ENCODE results near the gene MCF2L. TPM values are rescaled to one million over a fixed set of nuclear protein-coding genes. Genes with fewer than 3 reads are reported as not detected.

Gene MCF2L
- polyA plus RNA-seq, 2 of the 4 experiments (the other 2 are of a cell fraction) = 0.36 to 0.92 TPM

DNA sequence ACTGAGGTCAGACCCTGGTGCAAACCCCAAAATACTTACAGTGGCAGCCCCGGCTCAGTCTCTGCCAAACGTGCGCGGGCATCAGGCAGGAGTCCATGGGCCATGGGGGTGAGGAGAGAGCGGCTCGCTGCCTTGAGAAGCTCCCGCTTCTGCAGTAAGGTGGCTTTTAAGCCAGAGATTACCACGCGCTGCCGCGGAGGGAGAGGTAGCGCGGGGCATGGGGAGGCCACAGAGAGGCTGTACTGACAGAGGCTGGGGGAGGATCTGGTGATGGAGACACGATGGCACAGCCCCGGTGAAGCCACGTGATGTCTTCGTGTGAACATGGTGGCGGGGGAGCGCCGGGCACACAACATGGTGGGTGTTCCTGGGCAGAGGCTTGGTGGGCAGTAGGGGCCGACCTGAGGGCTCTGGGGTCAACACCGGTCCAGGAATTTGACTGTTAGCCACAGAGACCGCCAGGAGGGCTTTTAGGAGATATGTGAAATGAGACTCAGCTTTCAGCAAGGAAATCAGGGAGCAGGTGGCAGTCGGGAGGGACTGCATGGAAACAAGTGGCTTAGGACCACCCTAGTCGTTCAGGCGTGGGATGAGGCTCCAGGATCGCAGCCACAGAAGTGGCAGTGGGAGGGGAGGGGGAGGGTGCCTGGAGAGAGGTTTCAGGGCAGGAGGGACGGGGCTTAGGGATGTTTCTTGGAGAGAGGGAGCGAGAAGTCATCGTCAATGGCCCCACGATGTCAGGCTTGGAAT lies 24.1 kb downstream of the MCF2L start (continued):
- TF ChIP-seq MYC (IDR thresholded peaks at IDR 0.05; ENCODE audit: borderline replicate concordance, low read length) = no peak

DNA sequence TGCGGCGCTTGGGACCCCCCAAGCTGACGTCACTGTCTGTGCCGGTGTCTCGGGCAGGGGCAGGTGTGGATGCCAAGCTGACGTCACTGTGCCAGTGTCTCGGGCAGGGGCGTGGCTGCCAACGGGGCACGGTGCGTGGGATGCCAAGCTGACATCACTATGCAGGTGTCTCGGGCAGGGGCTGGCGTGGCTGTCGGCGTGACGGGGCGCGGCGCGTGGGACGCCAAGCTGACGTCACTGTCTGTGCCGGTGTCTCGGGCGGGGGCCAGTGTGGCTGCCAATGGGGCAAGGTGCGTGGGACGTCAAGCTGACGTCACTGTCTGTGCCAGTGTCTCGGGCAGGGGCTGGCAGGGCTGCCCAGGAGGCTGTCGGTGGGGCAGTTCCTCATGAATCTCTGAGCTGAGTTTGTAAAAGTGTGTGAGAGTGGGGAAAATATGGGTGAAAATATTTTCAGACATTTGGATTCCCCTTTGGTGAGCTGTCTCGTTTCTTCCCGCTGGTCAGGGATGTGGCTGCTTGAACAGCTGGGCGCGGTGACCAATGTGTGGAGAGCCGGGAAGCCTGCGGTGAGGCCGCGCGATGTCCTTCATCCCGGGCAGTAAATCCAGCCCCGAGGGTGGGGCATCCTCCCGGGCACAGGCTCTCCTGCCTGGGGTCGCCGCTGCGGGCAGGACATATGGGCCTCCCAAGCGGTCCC lies 25.2 kb downstream of the MCF2L start:
- ChIA-PET POLR2A (no interaction called here), CTCF (interaction anchor here (1.2 kb wide), 1 partner anchor 51 kb away, joined by 3 read pairs; no protein-coding TSS in a partner anchor)
- H3K4me2 ChIP-seq = peak overlapping the region; percentile 59
- peak in 1 of 2 experiments; percentile 14; a peak in 2 of 6 replicates for ATAC-seq
- TF ChIP-seq JUNB (IDR thresholded peaks at IDR 0.05) (no peak), EHF (CRISPR knock-in tag; IDR thresholded peaks at IDR 0.05) (no peak), SMC3 (IDR thresholded peaks at IDR 0.05) (no peak), MAFK (IDR thresholded peaks at IDR 0.05; ENCODE audit: partially characterized antibody) (no peak), CHD4 (IDR thresholded peaks at IDR 0.05; ENCODE audit: borderline replicate concordance) (no peak), KDM5A (IDR thresholded peaks at IDR 0.05) (no peak), HDAC2 (IDR thresholded peaks at IDR 0.05) (no peak), RFX5 (IDR thresholded peaks at IDR 0.05) (no peak), RARB (CRISPR knock-in tag; IDR thresholded peaks at IDR 0.05) (no peak), CBX2 (IDR thresholded peaks at IDR 0.05; ENCODE audit: borderline replicate concordance, low read depth) (no peak)
- no peaks in the 10 kb centered on the region for H3K9me3 ChIP-seq
- no peak overlapping the region for H3K27ac ChIP-seq
- no peak overlapping the region; the same call in 2 of the 3 replicates for H3K4me3 ChIP-seq
- FAIRE-seq = no peak
- 22% methylated on average over 15 of the region's 46 CpGs for WGBS (ENCODE audit: missing lambda C conversion rate)
- H3K4me1 ChIP-seq = no peaks in the 10 kb centered on the region
- DNase-seq (ENCODE audit: low read depth in 1 of 2, low spot score in 1 of 2) = peak in 1 of 2 experiments; percentile 21

DNA sequence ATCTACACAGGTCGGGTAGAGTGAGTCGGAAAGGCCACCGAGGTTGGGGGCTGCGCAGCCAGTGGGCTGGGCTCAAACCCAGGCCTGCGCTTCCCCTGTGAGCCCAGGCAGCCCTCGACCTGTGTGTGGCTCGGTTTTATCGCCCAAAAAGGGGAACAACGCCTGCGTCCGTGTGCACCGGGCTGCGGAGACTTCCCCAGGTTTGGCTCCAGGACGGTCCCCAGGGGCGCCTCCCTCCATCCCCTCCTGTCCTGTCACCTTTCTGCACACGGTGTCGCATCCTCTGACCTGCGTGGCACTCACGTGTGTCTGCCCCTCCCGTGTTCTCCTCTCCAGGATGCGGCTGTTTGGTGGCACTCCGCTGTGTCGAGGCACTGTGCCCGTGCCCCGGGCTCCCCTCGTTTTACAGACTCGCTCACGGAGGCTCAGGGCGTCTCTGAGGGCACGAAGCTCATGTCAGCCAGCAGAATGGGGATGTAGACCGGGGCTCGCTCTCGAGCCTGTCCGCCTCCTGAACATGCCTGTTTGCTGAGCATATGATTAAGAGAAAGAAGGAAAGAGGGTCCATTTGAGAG lies 25.9 kb downstream of the MCF2L start:
- DNase-seq (ENCODE audit: low read depth in 1 of 2, low spot score in 1 of 2) (no peak), ATAC-seq (no peak), FAIRE-seq (no peak)
- TF ChIP-seq JUN (IDR thresholded peaks at IDR 0.05) (no peak), FOXS1 (CRISPR knock-in tag; IDR thresholded peaks at IDR 0.05) (no peak), GATA3 (IDR thresholded peaks at IDR 0.05; ENCODE audit: borderline replicate concordance) (no peak), TFCP2L1 (CRISPR knock-in tag; IDR thresholded peaks at IDR 0.05) (no peak), CEBPB (IDR thresholded peaks at IDR 0.05) (no peak), MAZ (IDR thresholded peaks at IDR 0.05; ENCODE audit: borderline replicate concordance, low read depth, low read length) (no peak), ZC3H11A (IDR thresholded peaks at IDR 0.05) (no peak), HOXA7 (CRISPR knock-in tag; IDR thresholded peaks at IDR 0.05) (no peak), JUNB (IDR thresholded peaks at IDR 0.05) (no peak), ZNF302 (CRISPR knock-in tag; IDR thresholded peaks at IDR 0.05) (no peak), RAD21 (conservative IDR thresholded peaks at IDR 0.05 in 1 of 2, IDR thresholded peaks at IDR 0.05 in 1 of 2) (no peak)
- TF ChIP-seq, protein P1, sequence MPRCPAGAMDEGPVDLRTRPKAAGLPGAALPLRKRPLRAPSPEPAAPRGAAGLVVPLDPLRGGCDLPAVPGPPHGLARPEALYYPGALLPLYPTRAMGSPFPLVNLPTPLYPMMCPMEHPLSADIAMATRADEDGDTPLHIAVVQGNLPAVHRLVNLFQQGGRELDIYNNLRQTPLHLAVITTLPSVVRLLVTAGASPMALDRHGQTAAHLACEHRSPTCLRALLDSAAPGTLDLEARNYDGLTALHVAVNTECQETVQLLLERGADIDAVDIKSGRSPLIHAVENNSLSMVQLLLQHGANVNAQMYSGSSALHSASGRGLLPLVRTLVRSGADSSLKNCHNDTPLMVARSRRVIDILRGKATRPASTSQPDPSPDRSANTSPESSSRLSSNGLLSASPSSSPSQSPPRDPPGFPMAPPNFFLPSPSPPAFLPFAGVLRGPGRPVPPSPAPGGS (IDR thresholded peaks at IDR 0.05) = no peak
- TF ChIP-seq, protein P2, sequence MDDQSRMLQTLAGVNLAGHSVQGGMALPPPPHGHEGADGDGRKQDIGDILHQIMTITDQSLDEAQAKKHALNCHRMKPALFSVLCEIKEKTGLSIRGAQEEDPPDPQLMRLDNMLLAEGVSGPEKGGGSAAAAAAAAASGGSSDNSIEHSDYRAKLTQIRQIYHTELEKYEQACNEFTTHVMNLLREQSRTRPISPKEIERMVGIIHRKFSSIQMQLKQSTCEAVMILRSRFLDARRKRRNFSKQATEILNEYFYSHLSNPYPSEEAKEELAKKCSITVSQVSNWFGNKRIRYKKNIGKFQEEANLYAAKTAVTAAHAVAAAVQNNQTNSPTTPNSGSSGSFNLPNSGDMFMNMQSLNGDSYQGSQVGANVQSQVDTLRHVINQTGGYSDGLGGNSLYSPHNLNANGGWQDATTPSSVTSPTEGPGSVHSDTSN (IDR thresholded peaks at IDR 0.05) = no peak
- POLR2A ChIA-PET = no interaction called here
- WGBS (ENCODE audit: missing lambda C conversion rate) = 77% methylated on average over 27 of the region's 34 CpGs
- no peak overlapping the region for H3K4me3 ChIP-seq
- CTCF ChIA-PET = no interaction called here
- H3K4me2 ChIP-seq = no peak overlapping the region; the same call in 2 of the 3 replicates
- H3K9me3 ChIP-seq = no peaks in the 10 kb centered on the region
- no peak overlapping the region for H3K27ac ChIP-seq
- H3K4me1 ChIP-seq = no peaks in the 10 kb centered on the region

All from A549 (cell line).